Natural killer cell (primary cell): ENCODE results near the gene CFAP92. TPM values are rescaled to one million over a fixed set of nuclear protein-coding genes. Genes with fewer than 3 reads are reported as not detected.

ENCODE experiments used
- ATAC-seq, 3 donors: fragments of 150-1000 bp in 2 of 3; fragments of 200-7000 bp in 1 of 3; cut with Tn5 transposase; 1 replicate in 1 of 3; 2 replicates in 2 of 3; pipeline ENCODE4 v1.10.0; 2021; ENCODE audit warnings: mild to moderate bottlenecking in 2 of 3, moderate library complexity in 2 of 3
- DNase-seq, 2 donors: peaks; one replicate each; pipeline versions ENCODE4 v3.0.0 to v3.0.0-alpha.2; 2013 to 2021; ENCODE audit warnings: mixed read lengths in 1 of 2
- H3K27ac ChIP-seq: one replicate; pipeline ENCODE4 v1.5.1; 2013; ENCODE audit warnings: mild to moderate bottlenecking, low read length
- H3K27me3 ChIP-seq: one replicate; pipeline ENCODE4 v1.6.1; 2013; ENCODE audit warnings: low read length; ENCODE audit not compliant: control insufficient read depth, insufficient read depth
- H3K36me3 ChIP-seq: one replicate; pipeline ENCODE4 v1.6.1; 2013; ENCODE audit warnings: low read length; ENCODE audit not compliant: control insufficient read depth, insufficient read depth
- H3K4me1 ChIP-seq: one replicate; pipeline ENCODE4 v1.6.1; 2013; ENCODE audit warnings: low read length; ENCODE audit not compliant: control insufficient read depth, insufficient read depth
- H3K4me3 ChIP-seq: one replicate; pipeline ENCODE4 v1.5.1; 2013; ENCODE audit warnings: low read length
- H3K9me3 ChIP-seq: one replicate; pipeline ENCODE4 v1.6.1; 2013; ENCODE audit warnings: low read length; ENCODE audit not compliant: control insufficient read depth, insufficient read depth
- H3K27ac Mint-ChIP-seq, 2 donors: one replicate each; pipeline ENCODE4 v1.8.0; 2022; ENCODE audit warnings: mild to moderate bottlenecking in 2 of 2, mixed read lengths in 2 of 2, moderate library complexity in 1 of 2
- H3K27me3 Mint-ChIP-seq, 2 donors: one replicate each; pipeline ENCODE4 v1.8.0; 2022; ENCODE audit warnings: low read depth in 2 of 2, mixed read lengths in 2 of 2
- H3K36me3 Mint-ChIP-seq: one replicate; pipeline ENCODE4 v1.8.0; 2022; ENCODE audit warnings: mixed read lengths
- H3K4me1 Mint-ChIP-seq, 2 donors: one replicate each; pipeline ENCODE4 v1.8.0; 2022; ENCODE audit warnings: mixed read lengths in 2 of 2
- H3K4me3 Mint-ChIP-seq: one replicate; pipeline ENCODE4 v1.8.0; 2022; ENCODE audit warnings: mild to moderate bottlenecking, moderate library complexity, mixed read lengths
- H3K9me3 Mint-ChIP-seq, 2 donors: one replicate each; pipeline ENCODE4 v1.8.0; 2022; ENCODE audit warnings: mixed read lengths in 2 of 2
- WGBS: methylation state at CpG from one replicate; pipeline ENCODE4 v1.1.7; 2013; ENCODE audit warnings: missing lambda C conversion rate; ENCODE audit not compliant: insufficient coverage; 5-methylcytosine and 5-hydroxymethylcytosine counted together
- intact Hi-C: fragments of 100-400 bp; cut with micrococcal nuclease; formaldehyde crosslinking; loops from one replicate; pipeline ENCODE4 v1.14.2; 2022
- total RNA-seq, 4 donors: library from RNA; stranded (reverse); fragments of 120-200 nt in 1 of 4; gene quantifications; one replicate each; pipeline versions ENCODE4 v1.2.3 to v1.2.4, GENCODE V29; 2013 to 2022
- TF ChIP-seq, protein P1 (sequence below): fragments of 200-600 bp; IDR thresholded peaks from one replicate; pipeline ENCODE4 v1.8.0; 2022; ENCODE audit warnings: antibody characterized with exemption

Gene CFAP92
- total RNA-seq, 3 donors from 2014 or later (not counting 1 experiment from before 2014, with no cell fraction given) = 0.26 to 0.43 (median 0.41) TPM

DNA sequence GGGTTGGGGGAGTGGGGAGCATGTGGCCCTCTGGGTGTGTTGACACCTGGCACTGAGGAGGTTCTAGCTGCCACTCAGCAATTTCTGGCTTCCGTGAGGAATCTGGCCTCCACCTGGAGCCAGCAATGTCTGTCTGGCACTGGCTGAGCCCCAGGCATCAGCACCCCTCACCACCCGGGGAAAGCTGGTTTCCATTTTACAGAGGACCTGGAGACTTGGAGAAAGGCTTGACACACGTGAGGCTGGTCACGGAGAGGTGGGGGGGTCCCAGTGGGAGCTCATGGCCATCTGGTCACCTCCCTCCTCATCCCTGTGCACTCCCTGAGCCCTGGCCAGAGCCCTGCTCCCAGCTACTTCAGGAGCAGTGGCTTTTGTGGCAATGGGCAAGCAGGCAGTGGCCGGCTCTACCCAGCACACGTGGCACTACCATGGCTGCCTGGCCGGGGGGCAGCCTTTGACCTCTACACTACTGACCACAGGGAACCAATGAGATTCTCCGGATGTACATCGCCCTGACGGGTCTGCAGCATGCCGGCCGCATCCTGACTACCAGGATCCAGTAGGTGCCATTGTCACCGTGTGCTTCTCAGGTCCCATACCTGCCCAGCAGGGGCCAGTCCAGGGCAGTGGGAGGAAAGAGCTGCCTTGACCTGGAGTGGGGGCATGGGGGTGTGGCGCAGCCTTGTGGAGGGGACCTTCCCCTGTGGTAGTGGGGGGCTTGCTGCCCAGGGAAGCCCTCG, 86.0 kb downstream of the CFAP92 start:
- intact Hi-C loops = no loop called here

DNA sequence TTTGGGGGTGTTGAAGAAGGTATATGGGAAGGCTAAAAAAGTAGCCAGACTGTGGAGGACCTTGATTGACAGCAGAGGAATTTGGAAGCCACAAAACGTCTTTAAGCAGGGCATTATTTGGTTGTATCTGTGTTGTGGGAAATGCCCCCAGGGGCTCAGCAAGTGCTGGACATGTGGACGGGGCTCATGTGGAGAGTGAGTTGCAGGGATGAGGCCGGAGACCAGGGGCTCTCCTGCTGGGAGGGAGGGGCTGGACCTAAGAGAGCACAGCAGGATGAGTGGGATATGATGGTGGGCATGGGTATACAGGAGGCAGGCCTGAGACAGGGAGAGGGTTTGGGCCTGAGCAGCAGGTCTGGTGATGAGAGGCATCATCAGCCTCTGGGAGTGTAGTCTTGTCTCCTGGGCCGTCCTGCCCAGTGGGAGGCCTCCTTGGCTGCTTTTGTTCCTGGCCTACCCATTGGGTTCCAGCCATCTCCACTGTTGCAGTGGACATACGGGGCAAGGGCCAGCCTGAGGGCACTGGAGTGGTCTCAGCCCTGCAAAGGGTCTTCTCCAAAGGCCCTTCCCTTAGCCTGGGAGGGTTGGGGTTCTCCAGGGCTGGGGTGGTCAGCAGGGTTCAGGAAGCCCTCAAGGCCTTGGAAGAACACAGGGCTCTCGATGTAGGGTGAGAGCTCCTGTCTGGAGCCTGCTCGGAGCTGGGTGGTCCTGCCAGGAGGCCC, 86.9 kb downstream of the CFAP92 start:
- TF ChIP-seq, protein P1, sequence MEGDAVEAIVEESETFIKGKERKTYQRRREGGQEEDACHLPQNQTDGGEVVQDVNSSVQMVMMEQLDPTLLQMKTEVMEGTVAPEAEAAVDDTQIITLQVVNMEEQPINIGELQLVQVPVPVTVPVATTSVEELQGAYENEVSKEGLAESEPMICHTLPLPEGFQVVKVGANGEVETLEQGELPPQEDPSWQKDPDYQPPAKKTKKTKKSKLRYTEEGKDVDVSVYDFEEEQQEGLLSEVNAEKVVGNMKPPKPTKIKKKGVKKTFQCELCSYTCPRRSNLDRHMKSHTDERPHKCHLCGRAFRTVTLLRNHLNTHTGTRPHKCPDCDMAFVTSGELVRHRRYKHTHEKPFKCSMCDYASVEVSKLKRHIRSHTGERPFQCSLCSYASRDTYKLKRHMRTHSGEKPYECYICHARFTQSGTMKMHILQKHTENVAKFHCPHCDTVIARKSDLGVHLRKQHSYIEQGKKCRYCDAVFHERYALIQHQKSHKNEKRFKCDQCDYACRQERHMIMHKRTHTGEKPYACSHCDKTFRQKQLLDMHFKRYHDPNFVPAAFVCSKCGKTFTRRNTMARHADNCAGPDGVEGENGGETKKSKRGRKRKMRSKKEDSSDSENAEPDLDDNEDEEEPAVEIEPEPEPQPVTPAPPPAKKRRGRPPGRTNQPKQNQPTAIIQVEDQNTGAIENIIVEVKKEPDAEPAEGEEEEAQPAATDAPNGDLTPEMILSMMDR = no peak
- no peaks in the 10 kb centered on the region for H3K27me3 Mint-ChIP-seq
- no peaks in the 10 kb centered on the region for H3K9me3 Mint-ChIP-seq
- no peak overlapping the region for H3K4me3 Mint-ChIP-seq
- intact Hi-C loops = no loop called here
- peak overlapping the region in 1 of 2 donors; percentile 51 for H3K27ac Mint-ChIP-seq
- 93% methylated on average over 7 of the region's 7 CpGs for WGBS
- ATAC-seq (no peak), DNase-seq (no peak)
- peaks cover 72% of the 10 kb centered on the region for H3K36me3 ChIP-seq
- no peaks in the 10 kb centered on the region for H3K4me1 Mint-ChIP-seq
- H3K27ac ChIP-seq = no peak overlapping the region
- no peaks in the 10 kb centered on the region for H3K4me1 ChIP-seq
- no peak overlapping the region for H3K4me3 ChIP-seq
- H3K9me3 ChIP-seq = no peaks in the 10 kb centered on the region
- H3K36me3 Mint-ChIP-seq = no peaks in the 10 kb centered on the region
- H3K27me3 ChIP-seq = no peaks in the 10 kb centered on the region

More for the DNA sequence above, 86.0 kb downstream of the CFAP92 start:
- Histone ChIP-seq H3K4me1 (no peaks in the 10 kb centered on the region), H3K36me3 (peaks cover 72% of the 10 kb centered on the region), H3K9me3 (no peaks in the 10 kb centered on the region), H3K27ac (no peak overlapping the region), H3K4me3 (no peak overlapping the region), H3K27me3 (no peaks in the 10 kb centered on the region)
- no peak for DNase-seq
- WGBS = 98% methylated on average over 15 of the region's 15 CpGs
- no peak overlapping the region for H3K27ac Mint-ChIP-seq
- no peaks in the 10 kb centered on the region for H3K9me3 Mint-ChIP-seq
- no peaks in the 10 kb centered on the region for H3K36me3 Mint-ChIP-seq
- no peaks in the 10 kb centered on the region for H3K4me1 Mint-ChIP-seq
- no peak overlapping the region for H3K4me3 Mint-ChIP-seq
- ATAC-seq = no peak
- no peaks in the 10 kb centered on the region for H3K27me3 Mint-ChIP-seq
- TF ChIP-seq, protein P1 = no peak

DNA sequence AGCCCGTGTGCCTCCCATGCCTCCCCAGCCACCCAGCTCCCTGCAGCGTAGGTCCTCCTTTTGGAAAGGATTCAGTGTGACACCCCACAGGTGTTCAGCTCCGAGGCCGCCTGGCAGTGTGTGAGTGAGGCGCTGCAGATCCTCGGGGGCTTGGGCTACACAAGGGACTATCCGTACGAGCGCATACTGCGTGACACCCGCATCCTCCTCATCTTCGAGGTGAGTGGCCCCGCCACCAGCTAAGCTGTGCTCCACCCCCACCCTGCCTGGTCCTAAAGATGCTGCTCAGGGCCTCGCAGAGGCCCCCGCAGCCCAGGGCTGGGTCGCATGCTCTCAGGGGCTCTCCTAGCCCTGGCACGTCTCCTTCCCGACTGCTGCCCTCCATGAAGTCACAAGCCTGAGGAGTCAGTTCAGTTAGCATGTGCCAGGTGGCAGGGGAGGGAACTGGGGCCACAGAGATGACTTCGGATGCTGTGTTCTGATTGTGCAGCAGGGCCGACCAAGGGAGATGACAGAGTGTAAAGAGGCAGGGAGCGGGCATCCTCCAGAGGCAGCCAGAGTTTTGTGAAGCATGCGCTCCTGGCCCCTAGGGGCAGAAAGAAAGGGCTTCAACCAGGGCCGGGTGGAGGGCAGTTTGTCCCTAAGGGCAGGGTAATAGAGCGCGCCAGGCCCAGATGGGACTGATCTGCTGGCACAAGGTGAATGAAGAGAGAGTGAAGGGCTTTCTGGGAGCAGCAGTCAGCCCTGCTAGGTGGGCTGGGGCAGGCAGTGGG, 87.7 kb downstream of the CFAP92 start:
- intact Hi-C loops = no loop called here
- TF ChIP-seq, protein P1 = no peak
- Histone ChIP-seq H3K27me3 (no peaks in the 10 kb centered on the region), H3K4me3 (no peak overlapping the region), H3K27ac (no peak overlapping the region), H3K36me3 (peaks cover 74% of the 10 kb centered on the region), H3K4me1 (no peaks in the 10 kb centered on the region), H3K9me3 (no peaks in the 10 kb centered on the region)
- 97% methylated on average over 25 of the region's 25 CpGs for WGBS
- no peaks in the 10 kb centered on the region for H3K27me3 Mint-ChIP-seq
- DNase-seq (no peak), ATAC-seq (no peak)
- H3K4me1 Mint-ChIP-seq = no peaks in the 10 kb centered on the region
- H3K27ac Mint-ChIP-seq = peak overlapping the region in 1 of 2 donors; percentile 51
- H3K4me3 Mint-ChIP-seq = no peak overlapping the region
- peaks cover 7% of the 10 kb centered on the region for H3K36me3 Mint-ChIP-seq
- no peaks in the 10 kb centered on the region for H3K9me3 Mint-ChIP-seq
